NOMO-1 treated with dmso at 0.1 percent for 144 hours (cell line): ENCODE data around the gene CETP.

Experiments used
- DNase-seq: peaks from one replicate; lab custom pipeline; 2025; ENCODE audit not compliant: unreplicated experiment; lab: John Stamatoyannopoulos, UW

CETP gene

DNA sequence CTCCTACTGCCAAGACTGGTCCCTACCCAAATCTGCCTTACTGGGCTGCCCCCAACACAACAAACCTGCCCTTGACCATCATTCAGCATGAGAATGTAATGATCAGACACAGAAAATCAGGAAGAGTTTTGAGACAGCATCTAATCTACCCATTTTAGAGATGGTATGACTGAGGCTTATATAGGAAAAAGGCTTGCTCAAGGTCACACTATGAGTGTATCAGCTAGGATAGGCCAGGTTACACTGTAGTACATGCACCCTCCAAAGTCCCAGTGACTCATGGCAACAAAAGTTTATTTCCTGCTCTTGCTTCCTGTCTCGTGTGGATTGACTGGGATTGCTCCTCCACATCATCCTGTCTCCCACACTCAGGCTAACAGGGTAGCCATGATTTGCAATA is 55.5 kb downstream of the CETP start:
- no peak for DNase-seq

DNA sequence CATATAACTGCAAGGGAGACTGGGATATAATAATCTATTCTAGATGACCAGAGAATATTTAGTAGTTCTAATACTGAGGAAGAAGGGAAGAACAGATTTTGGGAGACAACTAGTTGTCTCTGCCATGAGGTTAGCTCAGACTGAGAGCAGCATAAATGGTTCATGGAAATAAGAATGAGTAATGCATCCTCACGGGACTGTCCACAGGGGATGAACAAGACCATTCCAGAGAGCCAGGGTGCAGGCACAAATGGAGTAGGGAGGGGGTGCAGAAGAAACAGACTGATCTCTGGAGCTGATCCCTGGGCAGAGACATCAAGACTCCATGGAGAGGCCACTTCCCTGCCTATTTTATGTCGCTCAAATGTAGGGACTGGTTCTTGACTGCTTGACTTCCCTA is 58.0 kb downstream of the CETP start:
- DNase-seq = no peak

DNA sequence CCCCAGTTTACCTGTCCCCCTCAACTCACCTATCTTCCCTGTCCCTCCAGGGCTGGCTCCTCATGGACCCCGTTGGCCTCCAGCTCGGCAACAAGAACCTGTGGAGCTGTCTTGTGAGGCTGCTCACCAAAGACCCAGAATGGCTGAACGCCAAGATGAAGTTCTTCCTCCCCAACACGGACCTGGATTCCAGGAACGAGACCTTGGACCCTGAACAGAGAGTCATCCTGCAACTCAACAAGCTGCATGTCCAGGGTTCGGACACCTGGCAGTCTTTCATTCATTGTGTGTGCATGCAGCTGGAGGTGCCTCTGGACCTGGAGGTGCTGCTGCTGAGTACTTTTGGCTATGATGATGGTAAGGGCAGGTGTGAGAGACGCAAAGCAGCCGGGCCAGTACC is 58.9 kb downstream of the CETP start:
- no peak for DNase-seq

DNA sequence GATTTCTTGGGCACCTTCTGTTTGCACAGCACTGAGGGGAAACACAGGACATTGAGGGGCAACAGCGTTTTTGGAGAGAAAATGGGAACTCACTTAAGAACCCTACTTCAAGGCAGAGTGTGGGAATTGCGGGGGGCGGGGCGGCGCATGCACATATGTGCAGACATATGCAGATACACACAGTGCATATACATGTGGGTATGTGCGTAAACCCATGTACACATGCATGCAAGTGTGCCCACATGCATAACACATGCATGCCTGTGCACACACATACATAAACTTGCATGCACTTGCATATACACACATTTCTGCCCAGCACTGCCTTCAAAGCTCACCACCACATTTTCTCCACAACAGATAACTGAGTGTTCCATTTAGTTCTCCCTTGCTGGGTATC is 60.0 kb downstream of the CETP start:
- no peak for DNase-seq

DNA sequence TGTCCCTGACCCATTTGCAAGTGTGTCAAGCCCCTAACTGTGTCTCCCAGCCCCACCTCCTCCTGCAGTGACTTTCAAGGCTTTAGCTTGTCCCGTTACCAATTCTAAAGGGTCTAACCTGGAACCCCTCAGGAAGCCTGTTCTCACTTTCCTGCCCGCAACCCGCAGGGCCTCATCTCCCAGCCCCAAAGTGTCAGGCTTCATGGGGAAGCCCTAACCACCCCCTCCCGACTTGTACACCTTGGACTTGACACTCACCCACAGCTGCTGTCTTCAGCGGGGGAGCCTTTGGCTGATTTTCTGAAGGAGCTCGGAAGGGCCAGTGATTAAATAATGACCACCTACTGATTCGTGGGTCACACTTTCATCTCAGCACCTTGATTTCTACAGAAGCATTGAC is 60.7 kb downstream of the CETP start:
- DNase-seq = no peak

DNA sequence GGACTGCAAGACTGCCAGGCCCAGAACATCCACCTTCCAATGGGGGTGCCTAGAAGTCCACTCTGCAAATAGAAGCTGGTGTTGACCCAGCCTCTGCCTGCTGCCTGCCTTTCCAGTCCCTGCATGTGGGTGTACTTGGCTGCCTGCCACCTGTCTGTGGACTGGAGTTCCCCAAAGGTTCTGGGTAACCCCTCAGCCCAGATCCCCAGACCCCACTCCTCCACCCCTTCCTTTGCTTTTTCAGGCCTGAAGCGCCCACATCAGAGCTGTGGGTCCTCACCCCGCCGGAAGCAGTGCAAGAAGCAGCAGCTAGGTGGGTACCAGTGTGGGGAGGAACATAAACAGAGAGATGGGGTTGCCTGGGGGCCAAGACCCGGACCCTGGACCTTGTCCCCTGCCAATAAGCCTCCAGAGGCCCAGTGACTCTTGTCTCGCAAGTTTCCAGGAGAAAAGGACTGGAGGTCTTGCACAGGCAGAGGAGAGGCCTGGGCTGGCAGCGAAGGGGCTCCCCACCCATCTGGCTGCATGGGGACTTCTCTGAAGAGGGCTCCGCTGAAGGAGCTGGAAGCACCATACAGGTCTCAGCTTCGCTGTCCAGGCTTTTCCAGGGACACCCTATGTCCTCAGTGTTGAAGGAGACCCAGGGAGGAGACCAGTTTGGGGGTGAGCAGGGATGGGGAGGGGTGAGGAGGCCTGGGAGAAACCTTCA is 61.9 kb downstream of the CETP start:
- no peak for DNase-seq

DNA sequence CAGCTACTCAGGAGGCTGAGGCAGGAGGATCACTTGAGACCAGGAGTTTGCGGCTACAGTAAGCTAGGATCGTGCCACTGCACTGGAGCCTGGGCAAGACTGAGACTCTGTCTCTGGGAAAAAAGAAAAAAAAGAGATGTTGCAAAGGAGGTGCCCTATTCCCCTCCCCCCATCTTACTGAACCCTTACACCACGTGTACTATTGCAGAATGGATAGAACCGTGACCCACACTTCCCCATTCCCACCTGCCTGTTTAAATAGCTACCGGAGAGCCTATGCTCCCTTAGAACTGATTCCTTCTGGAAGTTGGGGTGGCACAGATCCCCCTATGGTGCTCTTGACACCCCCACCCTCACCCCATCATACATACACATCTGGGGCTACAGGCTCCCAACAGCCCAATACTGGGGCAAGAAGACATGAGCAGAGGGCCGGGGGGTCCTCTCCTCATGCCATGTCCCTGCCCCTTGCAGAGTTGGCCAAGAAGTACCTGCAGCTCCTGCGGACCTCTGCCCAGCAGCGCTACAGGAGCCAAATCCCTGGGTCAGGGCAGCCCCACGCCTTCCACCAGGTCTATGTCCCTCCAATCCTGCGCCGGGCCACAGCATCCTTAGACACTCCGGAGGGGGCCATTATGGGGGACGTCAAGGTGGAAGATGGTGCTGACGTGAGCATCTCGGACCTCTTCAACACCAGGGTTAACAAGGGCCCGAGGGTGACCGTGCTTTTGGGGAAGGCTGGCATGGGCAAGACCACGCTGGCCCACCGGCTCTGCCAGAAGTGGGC is 63.3 kb downstream of the CETP start:
- DNase-seq = peak; percentile 6

DNA sequence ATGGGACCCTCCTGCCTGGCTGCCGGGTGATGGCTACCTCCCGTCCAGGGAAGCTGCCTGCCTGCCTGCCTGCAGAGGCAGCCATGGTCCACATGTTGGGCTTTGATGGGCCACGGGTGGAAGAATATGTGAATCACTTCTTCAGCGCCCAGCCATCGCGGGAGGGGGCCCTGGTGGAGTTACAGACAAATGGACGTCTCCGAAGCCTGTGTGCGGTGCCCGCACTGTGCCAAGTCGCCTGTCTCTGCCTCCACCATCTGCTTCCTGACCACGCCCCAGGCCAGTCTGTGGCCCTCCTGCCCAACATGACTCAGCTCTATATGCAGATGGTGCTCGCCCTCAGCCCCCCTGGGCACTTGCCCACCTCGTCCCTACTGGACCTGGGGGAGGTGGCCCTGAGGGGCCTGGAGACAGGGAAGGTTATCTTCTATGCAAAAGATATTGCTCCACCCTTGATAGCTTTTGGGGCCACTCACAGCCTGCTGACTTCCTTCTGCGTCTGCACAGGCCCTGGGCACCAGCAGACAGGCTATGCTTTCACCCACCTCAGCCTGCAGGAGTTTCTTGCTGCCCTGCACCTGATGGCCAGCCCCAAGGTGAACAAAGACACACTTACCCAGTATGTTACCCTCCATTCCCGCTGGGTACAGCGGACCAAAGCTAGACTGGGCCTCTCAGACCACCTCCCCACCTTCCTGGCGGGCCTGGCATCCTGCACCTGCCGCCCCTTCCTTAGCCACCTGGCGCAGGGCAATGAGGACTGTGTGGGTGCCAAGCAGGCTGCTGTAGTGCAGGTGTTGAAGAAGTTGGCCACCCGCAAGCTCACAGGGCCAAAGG is 64.4 kb downstream of the CETP start:
- DNase-seq = no peak

DNA sequence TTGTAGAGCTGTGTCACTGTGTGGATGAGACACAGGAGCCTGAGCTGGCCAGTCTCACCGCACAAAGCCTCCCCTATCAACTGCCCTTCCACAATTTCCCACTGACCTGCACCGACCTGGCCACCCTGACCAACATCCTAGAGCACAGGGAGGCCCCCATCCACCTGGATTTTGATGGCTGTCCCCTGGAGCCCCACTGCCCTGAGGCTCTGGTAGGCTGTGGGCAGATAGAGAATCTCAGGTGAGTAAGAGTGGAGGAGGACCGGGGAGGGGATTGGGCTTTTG is 65.0 kb downstream of the CETP start:
- no peak for DNase-seq

DNA sequence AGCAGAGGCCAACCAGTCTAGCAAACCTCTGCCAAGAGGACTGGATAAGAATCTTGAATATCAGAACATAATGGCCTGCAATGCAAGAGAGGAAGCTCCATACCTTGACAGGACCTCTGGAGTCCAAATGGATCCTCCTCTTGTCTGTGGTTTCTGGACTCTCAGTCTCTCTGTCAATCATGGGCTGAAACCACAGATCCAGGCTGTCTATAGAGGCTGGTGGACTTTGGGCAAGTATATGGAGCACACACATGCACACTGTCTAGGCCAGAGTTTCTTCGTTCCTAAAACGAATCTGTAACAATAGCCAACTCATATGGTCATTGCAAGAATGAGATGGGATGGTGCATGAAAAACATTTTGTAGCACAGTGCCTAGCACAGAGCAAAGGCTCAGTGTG is 65.3 kb downstream of the CETP start:
- DNase-seq = no peak

DNA sequence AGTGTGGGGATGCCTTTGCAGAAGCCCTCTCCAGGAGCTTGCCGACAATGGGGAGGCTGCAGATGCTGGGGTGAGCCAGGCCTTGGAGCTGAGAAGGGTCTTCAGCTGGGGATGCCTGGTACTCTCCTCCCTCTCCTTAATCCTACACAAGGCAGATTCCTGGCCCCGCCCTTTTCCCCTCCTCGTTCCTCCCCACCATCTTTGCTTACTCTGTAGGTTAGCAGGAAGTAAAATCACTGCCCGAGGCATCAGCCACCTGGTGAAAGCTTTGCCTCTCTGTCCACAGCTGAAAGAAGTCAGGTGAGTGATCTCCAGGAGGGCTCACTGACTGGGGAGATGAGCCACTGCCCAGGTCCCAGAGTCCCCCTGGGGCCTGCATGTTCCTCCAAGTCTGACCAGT is 66.3 kb downstream of the CETP start:
- no peak for DNase-seq

DNA sequence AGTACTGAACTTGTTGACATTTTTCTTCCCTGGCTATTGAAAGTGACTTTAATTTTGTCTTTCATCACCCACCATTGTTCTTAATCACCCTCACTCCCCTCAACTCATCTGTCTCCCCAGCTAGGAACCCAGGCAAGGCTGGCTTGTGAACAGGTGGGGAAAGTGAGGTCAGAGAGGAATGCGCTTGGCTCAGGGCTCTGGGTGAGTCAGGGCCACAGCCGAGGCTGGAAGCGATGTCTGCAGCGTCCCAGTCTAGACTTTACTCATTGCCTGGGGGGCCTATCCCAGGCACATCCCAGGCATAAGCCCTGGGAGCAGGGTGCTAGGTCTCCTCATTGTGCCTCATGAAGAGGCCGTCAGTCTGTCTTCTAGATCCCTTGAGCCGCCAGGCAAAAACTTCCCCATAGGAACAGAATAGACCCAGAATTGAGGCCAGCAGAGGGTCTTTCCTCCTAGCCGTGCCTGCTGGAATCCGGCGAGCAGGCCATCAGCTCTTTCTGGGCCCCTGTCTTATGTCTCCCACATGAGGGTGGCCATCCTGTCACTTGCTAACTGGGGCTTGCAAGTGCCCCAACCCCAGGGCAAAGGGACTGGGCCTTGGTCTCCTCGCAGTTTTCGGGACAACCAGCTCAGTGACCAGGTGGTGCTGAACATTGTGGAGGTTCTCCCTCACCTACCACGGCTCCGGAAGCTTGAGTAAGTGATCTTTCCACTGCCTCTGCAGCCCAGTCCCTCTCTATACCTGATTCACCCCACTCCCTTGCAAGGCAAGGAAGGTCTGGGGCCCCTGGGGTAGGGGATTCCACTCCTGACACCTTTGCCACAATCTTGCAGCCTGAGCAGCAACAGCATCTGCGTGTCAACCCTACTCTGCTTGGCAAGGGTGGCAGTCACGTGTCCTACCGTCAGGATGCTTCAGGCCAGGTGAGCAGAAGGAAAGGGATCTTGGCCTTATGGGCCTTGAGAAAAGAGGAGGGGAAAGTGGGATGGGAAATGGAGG is 67.7 kb downstream of the CETP start:
- no peak for DNase-seq

DNA sequence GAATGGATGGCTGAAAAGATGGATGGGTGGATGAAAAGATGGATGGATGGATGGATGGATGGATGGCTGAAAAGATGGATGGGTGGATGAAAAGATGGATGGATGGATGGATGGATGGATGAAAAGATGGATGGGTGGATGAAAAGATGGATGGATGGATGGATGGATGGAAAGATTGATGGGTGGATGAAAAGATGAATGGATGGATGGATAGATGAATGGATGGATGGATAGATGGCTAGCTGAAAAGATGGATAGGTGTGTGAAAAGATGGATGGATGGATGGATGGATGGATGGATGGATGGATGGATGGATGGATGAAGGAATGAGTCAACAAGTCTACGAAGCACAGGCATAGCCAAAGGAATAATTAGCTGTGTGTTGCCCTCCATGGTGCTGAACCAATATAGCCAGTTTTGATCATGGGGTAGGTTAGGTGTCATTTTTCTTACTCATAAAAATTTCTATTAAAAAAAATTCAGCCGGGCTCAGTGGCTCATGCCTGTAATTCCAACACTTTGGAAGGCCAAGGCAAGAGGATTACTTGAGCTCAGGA is 68.7 kb downstream of the CETP start:
- no peak for DNase-seq

DNA sequence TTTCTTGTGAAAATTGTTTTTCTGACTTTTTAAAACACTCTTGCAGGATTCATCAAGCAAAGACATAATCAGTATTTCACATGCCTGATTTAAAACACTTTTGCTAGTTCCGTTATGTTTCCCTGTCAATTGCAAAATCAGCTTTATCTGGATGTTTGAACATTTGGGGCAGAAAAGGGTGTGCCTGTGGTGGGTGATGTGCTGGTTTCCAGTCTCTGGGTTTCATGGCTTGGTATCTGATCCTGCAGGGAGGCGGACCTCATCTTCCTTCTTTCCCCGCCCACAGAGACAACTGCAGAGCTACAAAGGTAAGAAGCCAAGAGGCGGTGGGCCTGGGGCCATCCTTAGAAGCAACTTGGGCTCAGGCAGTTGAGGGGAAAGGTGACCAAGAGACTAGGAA is 69.4 kb downstream of the CETP start:
- no peak for DNase-seq

DNA sequence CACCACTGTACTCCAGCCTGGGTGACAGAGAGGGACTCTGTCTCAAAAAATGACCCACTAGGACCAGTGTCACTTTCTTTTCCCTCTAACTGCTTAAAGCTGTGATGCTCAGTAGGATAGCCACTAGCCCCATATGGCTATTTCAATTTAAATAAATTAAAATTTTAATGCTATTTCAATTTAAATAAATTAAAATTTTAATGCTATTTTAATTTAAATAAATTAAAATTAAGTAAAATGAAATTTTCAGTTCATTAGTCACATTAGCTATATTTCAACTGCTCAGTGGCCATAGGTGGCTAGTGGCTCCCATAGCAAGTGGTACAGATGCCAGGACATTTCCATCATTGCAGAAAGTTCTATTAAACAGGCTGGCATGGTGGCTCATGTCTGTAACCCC is 70.6 kb downstream of the CETP start:
- DNase-seq = no peak

DNA sequence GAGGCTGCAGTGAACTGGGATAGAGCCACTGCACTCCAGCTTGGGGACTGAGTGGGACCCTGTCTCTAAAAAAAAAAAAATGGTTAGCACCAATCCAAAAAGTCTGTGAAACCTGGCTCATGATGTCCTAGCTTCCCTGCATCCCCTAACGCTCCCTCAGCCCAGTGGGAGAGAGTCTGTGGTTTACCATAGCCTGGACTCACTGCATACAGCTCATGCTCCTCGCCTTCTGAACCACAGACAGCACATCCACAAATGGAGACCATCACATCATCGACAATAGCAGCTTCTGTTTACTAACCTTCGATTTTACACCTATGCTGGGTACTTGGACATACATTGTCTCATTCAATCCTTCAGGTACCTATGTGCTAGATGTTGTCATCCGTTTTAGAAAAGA is 71.2 kb downstream of the CETP start:
- no peak for DNase-seq
